AG08396 (cell line): ENCODE results near the gene KRTAP9-1.
"Not testable (repeated sequence)": the region's sequence is repeated elsewhere in the genome, so short reads cannot be mapped to it uniquely, and the experiment has no call there.

Experiments
- DNase-seq: peaks from one replicate; pipeline ENCODE4 v3.0.0; 2012; ENCODE audit warnings: low spot score, mixed read lengths

The KRTAP9-1 gene

GRCh38 chr17:41178843-41179616 lies 10.7 kb upstream of the KRTAP9-1 start:
- peak; percentile 16 for DNase-seq

GRCh38 chr17:41184480-41184961 lies 5.2 kb upstream of the KRTAP9-1 start, which contains the start of gene KRTAP4-1:
Gene KRTAP4-1 (minus strand): TSS chr17:41184911. CDS start chr17:41184854, 57 bp downstream.
- no peak for DNase-seq

GRCh38 chr17:41185001-41185400 lies 4.7 kb upstream of the KRTAP9-1 start:
- no peak for DNase-seq

DNA sequence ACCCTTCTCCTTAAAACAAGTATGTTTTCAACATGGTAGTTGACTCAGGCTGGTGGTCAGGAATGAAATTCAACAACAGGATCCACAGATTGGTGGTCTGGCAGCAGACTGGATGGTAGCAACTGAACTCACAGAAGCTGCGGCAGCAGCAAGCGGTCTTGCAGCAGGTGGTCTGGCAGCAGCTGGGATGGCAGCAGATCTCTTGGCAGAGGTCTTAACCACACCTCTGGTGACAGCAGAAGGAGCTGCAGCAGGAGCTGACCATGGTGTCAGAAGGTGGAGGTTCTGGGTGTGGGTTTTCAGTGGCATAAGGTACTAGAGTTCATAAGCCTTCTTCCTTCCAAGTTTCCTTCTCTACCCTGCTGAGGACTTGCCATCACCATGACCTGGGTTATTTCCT lies 2.8 kb upstream of the KRTAP9-1 start:
- no peak for DNase-seq

- DNase-seq = no peak
Measured at GRCh38 chr17:41190328-41190727, 641 bp downstream of the KRTAP9-1 start.

GRCh38 chr17:41196068-41196467 lies 6.4 kb downstream of the KRTAP9-1 start:
- no peak for DNase-seq

DNA sequence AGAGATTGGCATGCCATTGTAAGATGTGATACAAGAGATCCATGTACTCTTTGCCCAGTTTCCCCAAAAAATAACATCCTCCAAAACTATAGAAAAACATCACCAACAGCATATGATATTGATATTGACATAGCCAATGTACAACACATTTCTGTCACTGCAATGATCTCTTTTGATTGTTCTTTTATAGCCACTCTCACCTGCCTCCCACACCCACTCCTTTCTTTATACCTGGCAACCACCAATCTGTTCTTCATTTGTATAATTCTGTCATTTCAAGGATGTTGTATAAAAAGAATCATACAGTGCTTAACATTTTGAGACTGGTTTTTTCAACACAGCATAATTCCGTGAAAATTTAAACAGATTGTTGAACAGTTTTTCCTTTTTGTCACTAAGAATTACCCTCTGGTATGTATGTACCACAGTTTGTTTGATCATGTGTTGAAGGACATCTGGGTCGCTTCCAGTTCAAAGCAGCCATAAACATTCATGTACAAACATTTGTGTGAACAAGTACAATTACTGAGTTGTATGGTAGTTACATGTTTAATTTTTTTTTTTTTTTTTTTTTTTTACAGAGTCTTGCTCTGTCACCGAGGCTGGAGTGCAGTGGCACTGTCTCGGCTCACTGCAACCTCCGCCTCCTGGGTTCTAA lies 9.9 kb downstream of the KRTAP9-1 start:
- no peak for DNase-seq

GRCh38 chr17:41211845-41212466 lies 22.3 kb downstream of the KRTAP9-1 start:
- DNase-seq = no peak

- DNase-seq = no peak
Measured at GRCh38 chr17:41212524-41213169, 23.0 kb downstream of the KRTAP9-1 start.

DNA sequence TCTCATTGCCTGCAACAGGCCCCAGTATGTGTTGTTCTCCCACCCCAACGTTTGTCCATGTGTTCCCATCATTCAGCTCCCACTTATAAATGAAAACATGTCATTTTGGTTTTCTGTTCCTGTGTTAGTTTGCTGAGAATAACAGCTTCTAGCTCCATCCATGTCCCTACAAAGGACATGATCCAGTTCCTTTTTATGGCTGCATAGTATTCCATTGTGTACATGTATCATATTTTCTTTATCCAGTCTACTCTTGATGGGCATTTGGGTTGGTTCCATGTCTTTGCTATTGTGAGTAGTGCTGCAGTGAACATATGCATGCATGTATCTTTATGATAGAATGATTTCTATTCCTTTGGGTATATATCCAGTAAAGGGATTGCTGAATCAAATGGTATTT lies 26.0 kb downstream of the KRTAP9-1 start:
- no peak for DNase-seq

DNA sequence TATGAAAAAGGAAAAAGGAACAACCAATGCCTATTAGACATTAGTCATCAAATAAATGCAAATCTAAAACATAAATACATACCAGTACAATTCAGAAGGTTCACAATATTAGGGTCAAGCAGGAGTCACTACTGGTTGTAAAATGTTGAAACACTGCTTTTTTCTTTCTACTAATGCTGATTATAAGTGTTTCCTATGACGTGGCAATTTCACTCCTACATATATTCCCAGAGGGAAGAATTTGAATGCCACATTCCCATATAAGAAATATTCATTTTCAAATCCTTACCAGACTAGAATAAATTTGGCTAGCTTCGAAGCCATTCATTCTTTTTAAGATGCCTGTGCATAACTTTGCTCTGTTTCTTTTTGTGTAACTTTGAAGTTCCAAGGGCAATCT lies 34.1 kb downstream of the KRTAP9-1 start:
- no peak for DNase-seq

- no peak for DNase-seq
Measured at GRCh38 chr17:41226051-41226450, 36.4 kb downstream of the KRTAP9-1 start.

GRCh38 chr17:41226598-41227095 lies 37.0 kb downstream of the KRTAP9-1 start, which contains the start of gene KRTAP9-2:
Gene KRTAP9-2 (plus strand): TSS chr17:41226648. CDS start chr17:41226655, 7 bp downstream.
- DNase-seq = not testable (repeated sequence)

DNA sequence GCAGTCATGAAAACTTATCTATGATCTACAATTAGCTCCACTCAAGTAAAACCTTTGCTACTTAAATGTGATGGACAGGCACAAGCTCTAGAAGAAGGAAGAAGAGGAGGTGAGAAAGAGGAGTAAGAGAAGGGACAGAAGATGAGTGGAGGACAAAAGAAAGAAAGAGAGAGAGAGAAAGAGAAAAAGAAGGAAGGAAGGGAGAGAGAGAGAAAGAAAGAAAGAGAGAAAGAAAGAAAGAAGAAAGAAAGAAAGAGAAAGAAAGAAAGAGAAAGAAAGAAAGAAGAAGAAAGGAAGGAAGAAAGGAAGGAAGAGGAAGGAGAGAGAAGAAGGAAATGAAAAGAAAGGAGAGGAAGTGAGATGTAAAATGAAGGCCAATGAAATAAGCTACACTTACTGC lies 40.4 kb downstream of the KRTAP9-1 start:
- no peak for DNase-seq

DNA sequence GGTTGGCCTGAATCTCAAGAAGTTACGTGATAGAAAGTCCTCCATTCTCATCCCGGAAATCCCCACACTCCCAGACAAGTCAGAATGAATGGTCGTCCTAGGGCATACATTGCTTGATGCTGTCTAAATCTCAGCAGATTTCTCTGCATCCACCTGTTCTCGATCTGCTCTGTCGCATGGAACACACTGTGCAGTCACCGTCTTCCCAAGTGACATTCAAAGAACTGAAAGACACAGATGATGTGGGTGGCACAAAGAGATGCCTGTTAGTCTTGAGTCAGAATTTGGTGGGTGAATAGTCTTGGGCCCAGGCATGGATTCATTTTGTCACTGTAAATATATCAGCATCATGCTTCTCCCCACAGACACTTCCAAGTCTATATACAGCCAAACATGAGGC lies 42.0 kb downstream of the KRTAP9-1 start:
- DNase-seq = no peak

DNA sequence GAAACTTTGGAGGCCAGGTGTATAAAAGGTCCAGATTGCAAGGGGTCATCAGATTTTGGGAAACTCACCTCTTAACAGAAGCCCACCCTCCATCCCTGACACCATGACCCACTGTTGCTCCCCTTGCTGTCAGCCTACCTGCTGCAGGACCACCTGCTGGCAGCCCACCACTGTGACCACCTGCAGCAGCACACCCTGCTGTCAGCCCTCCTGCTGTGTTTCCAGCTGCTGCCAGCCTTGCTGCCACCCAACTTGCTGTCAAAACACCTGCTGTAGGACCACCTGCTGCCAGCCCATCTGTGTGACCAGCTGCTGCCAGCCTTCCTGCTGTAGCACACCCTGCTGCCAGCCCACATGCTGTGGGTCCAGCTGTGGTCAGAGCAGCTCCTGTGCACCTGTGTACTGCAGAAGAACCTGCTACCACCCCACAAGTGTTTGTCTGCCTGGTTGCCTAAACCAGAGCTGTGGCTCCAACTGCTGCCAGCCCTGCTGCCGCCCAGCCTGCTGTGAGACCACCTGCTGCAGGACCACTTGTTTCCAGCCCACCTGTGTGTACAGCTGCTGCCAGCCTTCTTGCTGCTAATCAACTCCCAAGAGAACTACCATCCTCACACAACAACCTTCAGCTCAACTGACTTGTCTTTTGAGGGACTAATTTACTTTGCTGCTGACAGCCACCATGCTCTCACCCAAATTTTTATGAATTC lies 42.9 kb downstream of the KRTAP9-1 start, which contains the start of gene KRTAP9-3:
TSS of gene KRTAP9-3 (plus strand) at position 51 of the 707 bp plus-strand sequence. CDS start at position 104, 53 bp downstream.
- not testable (repeated sequence) for DNase-seq

DNA sequence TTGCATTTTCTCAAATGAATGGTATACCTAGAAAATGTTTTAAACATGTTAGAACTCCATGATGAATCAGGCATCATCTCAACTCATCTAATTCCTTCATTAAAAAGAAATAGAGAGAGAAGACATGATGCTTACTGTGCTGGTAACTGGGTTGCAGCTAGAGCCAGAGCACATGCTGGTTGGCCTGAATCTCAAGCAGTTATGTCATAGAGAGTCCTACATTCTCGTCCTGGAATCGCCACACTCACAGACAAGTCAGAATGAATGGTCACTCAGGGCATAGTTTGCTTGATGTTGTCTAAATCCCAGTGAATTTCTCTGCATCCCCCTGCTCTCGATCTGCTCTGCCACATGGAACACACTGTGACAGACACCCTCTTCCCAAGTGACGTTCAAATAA lies 47.4 kb downstream of the KRTAP9-1 start:
- DNase-seq = not testable (repeated sequence)

DNA sequence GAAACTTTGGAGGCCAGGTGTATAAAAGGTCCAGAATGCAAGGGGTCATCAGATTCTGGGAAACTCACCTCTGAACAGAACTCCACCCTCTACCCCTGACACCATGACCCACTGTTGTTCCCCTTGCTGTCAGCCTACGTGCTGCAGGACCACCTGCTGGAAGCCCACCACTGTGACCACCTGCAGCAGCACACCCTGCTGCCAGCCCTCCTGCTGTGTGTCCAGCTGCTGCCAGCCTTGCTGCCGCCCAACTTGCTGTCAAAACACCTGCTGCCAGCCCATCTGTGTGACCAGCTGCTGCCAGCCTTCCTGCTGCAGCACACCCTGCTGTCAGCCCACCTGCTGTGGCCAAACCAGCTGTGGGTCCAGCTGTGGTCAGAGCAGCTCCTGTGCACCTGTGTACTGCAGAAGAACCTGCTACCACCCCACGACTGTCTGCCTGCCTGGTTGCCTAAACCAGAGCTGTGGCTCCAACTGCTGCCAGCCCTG lies 48.3 kb downstream of the KRTAP9-1 start, which contains the start of gene KRTAP9-8:
TSS of gene KRTAP9-8 (plus strand) at position 51 of the 489 bp plus-strand sequence. CDS start at position 104, 53 bp downstream.
- not testable (repeated sequence) for DNase-seq
